Breast epithelium (tissue), 3 donors: ENCODE data around the gene TBC1D1.

Experiments used
- CTCF ChIP-seq, 3 donors: fragments of 450-650 bp; IDR thresholded peaks; one replicate each; pipeline ENCODE4 v1.5.1; 2016 to 2017; ENCODE audit warnings: antibody characterized with exemption in 3 of 3, mild to moderate bottlenecking in 3 of 3, moderate library complexity in 3 of 3
- POLR2A ChIP-seq: fragments of 450-650 bp; IDR thresholded peaks from one replicate; pipeline ENCODE4 v1.6.1; 2016; ENCODE audit warnings: antibody characterized with exemption, mild to moderate bottlenecking, moderate library complexity

- TF ChIP-seq POLR2A (no peak), CTCF (IDR thresholded peaks at IDR 0.05) (no peak)
Observed at GRCh38 chr4:37879365-37879764, 11.5 kb upstream of the TBC1D1 start.
